Measurements from ENCODE around the gene ACP7.

Gene ACP7

GRCh38 chr19:39150235-39150634, 66.1 kb downstream of the ACP7 start:
- DNase-seq: no peak

GRCh38 chr19:39150807-39151600, 66.8 kb downstream of the ACP7 start:
- DNase-seq: no peak

GRCh38 chr19:39152066-39152465, 67.9 kb downstream of the ACP7 start:
- DNase-seq: no peak

- DNase-seq: no peak
Observed at GRCh38 chr19:39154100-39154628, 70.0 kb downstream of the ACP7 start.

GRCh38 chr19:39154629-39155100, 70.5 kb downstream of the ACP7 start:
- DNase-seq: no peak

- DNase-seq: no peak
Observed at GRCh38 chr19:39155114-39155700, 71.0 kb downstream of the ACP7 start.

- DNase-seq: no peak
Observed at GRCh38 chr19:39155741-39156140, 71.6 kb downstream of the ACP7 start.

- no peak for DNase-seq
Observed at GRCh38 chr19:39156326-39157230, 72.4 kb downstream of the ACP7 start.

GRCh38 chr19:39157275-39157996, 73.3 kb downstream of the ACP7 start:
- no peak for DNase-seq

GRCh38 chr19:39157997-39158389, 73.8 kb downstream of the ACP7 start:
- DNase-seq: no peak

GRCh38 chr19:39158646-39159260, 74.6 kb downstream of the ACP7 start:
- DNase-seq: no peak

GRCh38 chr19:39160523-39160861, 76.3 kb downstream of the ACP7 start:
- no peak for DNase-seq

Data from C1 segment of cervical spinal cord (tissue), 14 donors.